Vagina (tissue), 2 donors: ENCODE results near the gene SPAG16.

Experiments
- POLR2A ChIP-seq, 2 donors: fragments of 450-650 bp; IDR thresholded peaks; one replicate each; pipeline ENCODE4 v1.6.1; 2017; ENCODE audit warnings: antibody characterized with exemption in 2 of 2, mild to moderate bottlenecking in 2 of 2, moderate library complexity in 2 of 2
- POLR2AphosphoS5 ChIP-seq, 2 donors: sonication (generic); formaldehyde crosslinking; IDR thresholded peaks; one replicate each; pipeline ENCODE4 v1.9.0; 2017; ENCODE audit warnings: antibody characterized with exemption in 2 of 2, mild to moderate bottlenecking in 2 of 2, low read depth in 1 of 2; ENCODE audit not compliant: insufficient read depth in 1 of 2

- no peak for TF ChIP-seq POLR2A (IDR thresholded peaks at IDR 0.05)
- TF ChIP-seq POLR2AphosphoS5 (IDR thresholded peaks at IDR 0.05; ENCODE audit: insufficient read depth in 1 of 2, low read depth in 1 of 2): no peak
Measured at GRCh38 chr2:214011676-214012075, 727.4 kb downstream of the SPAG16 start.
